Progenitor cell of endocrine pancreas (in vitro differentiated cells): ENCODE data around the gene PRDM8. TPM values are rescaled to one million over a fixed set of nuclear protein-coding genes. Genes with fewer than 3 reads are reported as not detected.

Source experiments
- DNase-seq: peaks from one replicate; pipeline ENCODE4 v3.0.0; 2021; ENCODE audit warnings: low spot score; ENCODE audit not compliant: unreplicated experiment
- H3K27ac Mint-ChIP-seq: 2 replicates; pipeline ENCODE4 v1.8.0; 2021; ENCODE audit warnings: mild to moderate bottlenecking, moderate library complexity, mixed read lengths
- H3K27me3 Mint-ChIP-seq: 2 replicates; pipeline ENCODE4 v1.8.0; 2021; ENCODE audit warnings: mixed read lengths
- H3K36me3 Mint-ChIP-seq: 2 replicates; pipeline ENCODE4 v1.8.0; 2022; ENCODE audit warnings: mixed read lengths; ENCODE audit not compliant: insufficient read depth
- H3K4me1 Mint-ChIP-seq: 2 replicates; pipeline ENCODE4 v1.8.0; 2021; ENCODE audit warnings: low read depth, mixed read lengths
- H3K4me3 Mint-ChIP-seq: 2 replicates; pipeline ENCODE4 v1.8.0; 2021; ENCODE audit warnings: low read depth, mild to moderate bottlenecking, moderate library complexity, mixed read lengths
- H3K9me3 Mint-ChIP-seq: 2 replicates; pipeline ENCODE4 v1.8.0; 2021; ENCODE audit warnings: low read depth, mixed read lengths
- total RNA-seq: library from RNA; stranded (reverse); gene quantifications from 2 replicates; pipeline ENCODE4 v1.2.1, GENCODE V29; 2021
- TF ChIP-seq, protein P1 (sequence below): fragments of 200-600 bp; sonication (generic); IDR thresholded peaks from one replicate; pipeline ENCODE4 v1.5.0; 2021; ENCODE audit warnings: antibody characterized with exemption, mild to moderate bottlenecking; ENCODE audit not compliant: unreplicated experiment

The PRDM8 gene
- total RNA-seq, 1 donor from 2014 or later = 0.38 TPM

DNA sequence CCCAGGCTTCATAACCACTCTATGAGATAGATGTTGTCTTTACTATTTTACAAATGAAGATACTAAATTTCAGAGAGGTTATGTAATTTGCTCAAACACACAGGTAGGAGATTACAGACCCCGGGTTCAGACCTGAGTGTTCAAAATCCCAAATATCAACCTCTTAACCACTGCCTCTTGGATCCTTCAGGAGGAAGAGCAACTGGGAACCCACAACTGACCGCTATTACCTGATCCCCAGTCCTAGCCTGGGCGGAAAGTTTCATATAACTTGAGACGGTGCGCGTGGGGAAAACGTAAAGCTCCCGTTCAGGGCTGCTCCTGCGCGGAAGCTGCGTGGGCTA lies 8.9 kb upstream of the PRDM8 start:
- peaks cover 95% of the 10 kb centered on the region for H3K27me3 Mint-ChIP-seq
- peaks cover 13% of the 10 kb centered on the region for H3K4me1 Mint-ChIP-seq
- no peak for DNase-seq
- no peaks in the 10 kb centered on the region for H3K36me3 Mint-ChIP-seq
- TF ChIP-seq, protein P1, sequence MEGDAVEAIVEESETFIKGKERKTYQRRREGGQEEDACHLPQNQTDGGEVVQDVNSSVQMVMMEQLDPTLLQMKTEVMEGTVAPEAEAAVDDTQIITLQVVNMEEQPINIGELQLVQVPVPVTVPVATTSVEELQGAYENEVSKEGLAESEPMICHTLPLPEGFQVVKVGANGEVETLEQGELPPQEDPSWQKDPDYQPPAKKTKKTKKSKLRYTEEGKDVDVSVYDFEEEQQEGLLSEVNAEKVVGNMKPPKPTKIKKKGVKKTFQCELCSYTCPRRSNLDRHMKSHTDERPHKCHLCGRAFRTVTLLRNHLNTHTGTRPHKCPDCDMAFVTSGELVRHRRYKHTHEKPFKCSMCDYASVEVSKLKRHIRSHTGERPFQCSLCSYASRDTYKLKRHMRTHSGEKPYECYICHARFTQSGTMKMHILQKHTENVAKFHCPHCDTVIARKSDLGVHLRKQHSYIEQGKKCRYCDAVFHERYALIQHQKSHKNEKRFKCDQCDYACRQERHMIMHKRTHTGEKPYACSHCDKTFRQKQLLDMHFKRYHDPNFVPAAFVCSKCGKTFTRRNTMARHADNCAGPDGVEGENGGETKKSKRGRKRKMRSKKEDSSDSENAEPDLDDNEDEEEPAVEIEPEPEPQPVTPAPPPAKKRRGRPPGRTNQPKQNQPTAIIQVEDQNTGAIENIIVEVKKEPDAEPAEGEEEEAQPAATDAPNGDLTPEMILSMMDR = no peak
- H3K9me3 Mint-ChIP-seq = no peaks in the 10 kb centered on the region
- no peak overlapping the region for H3K27ac Mint-ChIP-seq
- no peak overlapping the region for H3K4me3 Mint-ChIP-seq

DNA sequence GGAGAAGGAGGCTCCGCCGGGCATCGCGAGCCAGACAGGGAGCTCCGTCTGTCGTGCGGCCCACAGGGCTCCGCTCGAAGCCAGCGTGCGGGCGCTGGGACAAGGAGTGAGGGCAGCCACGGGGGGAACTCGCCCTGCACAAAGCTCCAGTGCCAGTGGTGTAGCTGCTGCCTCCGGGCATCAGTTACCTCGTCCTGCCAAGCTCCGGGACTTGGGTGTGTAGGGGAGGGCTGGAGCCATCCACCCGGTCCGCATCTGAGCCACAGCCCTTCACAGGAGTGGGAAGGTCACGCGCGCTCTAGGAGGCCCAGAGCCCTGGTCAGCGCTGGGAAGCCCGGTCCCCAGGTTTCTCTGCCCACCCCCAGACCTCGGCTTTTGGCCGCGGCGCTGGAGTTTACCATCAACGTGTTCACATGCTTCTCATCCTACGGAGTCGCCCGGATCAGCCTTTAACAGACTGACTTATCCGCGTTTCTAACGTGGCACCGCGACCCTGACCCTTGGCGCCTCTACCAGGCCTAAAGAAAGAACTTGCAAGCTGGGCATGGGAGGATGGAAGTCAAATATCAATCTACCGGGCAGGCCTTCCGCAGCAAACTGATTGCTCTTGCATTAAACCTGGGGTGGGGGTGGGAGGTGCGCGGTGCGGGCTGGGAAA lies 8.4 kb upstream of the PRDM8 start:
- Mint-ChIP-seq H3K4me3 (no peak overlapping the region), H3K4me1 (peaks cover 13% of the 10 kb centered on the region), H3K27me3 (peaks cover 100% of the 10 kb centered on the region), H3K36me3 (no peaks in the 10 kb centered on the region), H3K9me3 (no peaks in the 10 kb centered on the region), H3K27ac (no peak overlapping the region)
- TF ChIP-seq, protein P1 = no peak
- DNase-seq = no peak

DNA sequence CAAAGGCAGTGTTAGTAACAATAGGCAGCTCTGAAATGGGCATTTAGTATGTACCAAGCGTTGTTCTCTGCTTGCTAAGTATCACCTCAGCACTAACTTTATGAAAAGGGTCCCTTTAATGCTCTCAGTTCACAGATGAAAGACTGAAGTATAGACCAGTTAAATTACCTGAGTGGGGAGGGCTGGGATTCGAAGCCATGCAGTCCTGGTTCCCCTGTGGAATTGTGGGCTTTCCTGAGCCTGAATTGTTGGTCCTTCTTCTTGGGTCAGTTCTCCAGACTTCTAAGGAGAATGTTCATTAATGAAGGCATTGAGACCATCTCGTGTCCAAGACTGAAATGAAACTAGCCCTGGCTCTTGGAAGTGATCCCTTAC lies 7.7 kb upstream of the PRDM8 start:
- Mint-ChIP-seq H3K36me3 (no peaks in the 10 kb centered on the region), H3K27ac (no peak overlapping the region), H3K4me3 (no peak overlapping the region), H3K9me3 (no peaks in the 10 kb centered on the region), H3K4me1 (peaks cover 9% of the 10 kb centered on the region), H3K27me3 (peaks cover 100% of the 10 kb centered on the region)
- TF ChIP-seq, protein P1 = no peak
- DNase-seq = no peak

DNA sequence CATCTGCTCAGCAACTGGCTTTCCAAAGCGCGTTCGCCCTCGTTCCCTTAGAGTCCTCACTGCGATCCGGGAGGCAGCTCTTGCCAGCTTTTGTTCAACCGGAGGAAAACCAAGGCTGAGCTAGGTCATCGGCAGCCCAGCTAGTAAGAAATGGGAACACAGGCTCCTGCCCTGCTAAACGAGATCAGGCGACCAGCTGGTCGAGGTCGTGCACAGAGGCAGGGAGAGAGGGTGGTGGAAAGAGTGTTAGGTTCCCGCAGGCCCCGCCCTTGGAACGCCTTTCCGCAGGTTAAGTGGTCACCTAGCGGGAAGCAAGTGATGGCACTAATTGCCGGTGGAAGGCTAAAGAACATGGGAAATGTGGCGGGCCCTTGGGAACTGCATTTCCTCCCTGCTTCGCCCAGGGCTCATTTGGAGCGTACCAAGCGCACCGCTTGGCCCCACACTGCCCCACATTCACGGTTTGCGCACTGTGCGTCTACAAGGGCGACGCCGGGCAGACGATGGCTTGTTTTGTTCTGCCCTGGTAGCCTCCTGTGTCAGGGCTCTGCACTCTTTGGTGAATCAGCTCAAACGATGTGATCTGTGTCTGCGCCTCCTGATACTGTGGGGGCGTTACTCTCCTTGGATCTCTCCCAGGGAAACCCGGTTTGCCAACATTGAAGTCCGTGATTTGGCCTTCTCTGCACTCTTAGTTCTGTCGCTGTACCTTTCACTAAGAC lies 7.2 kb upstream of the PRDM8 start:
- DNase-seq = no peak
- Mint-ChIP-seq H3K9me3 (no peaks in the 10 kb centered on the region), H3K27me3 (peaks cover 100% of the 10 kb centered on the region)

DNA sequence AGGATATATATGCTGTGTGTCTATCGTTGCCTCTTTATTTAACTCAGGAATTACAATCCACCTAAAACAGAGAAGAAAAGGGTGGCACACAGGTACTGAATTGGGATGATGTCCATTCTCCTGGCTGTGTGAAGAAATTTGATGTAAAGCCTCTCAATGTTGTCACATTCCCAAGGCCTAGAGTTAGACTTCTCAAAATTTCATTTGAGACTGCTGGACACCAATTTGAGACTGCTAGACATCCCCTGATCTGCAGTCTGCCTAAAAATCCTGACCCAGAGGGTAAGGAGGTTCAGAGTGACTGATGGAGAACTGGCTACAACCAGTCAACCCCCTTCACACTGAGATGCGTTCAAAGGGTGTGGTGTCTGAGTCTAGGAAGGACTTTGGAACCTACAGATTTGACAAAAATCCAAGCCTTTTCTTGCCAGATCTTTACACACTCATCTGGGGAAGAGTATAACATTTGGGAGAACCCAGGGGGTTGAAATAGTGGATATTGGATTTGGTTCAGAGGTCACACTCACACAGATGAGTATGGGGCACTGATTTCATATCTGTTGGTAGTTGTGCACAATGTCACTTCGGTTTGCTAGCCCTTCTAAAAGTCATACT lies 4.9 kb upstream of the PRDM8 start:
- H3K27me3 Mint-ChIP-seq = peaks cover 100% of the 10 kb centered on the region
- TF ChIP-seq, protein P1 = no peak
- no peak for DNase-seq
- no peaks in the 10 kb centered on the region for H3K4me1 Mint-ChIP-seq
- H3K27ac Mint-ChIP-seq = no peak overlapping the region
- H3K36me3 Mint-ChIP-seq = no peaks in the 10 kb centered on the region
- H3K4me3 Mint-ChIP-seq = no peak overlapping the region
- H3K9me3 Mint-ChIP-seq = no peaks in the 10 kb centered on the region

More for the DNA sequence above, 7.2 kb upstream of the PRDM8 start:
- Mint-ChIP-seq H3K36me3 (no peaks in the 10 kb centered on the region), H3K27ac (no peak overlapping the region), H3K4me1 (peaks cover 5% of the 10 kb centered on the region), H3K4me3 (no peak overlapping the region)
- TF ChIP-seq, protein P1 = no peak
